HG03095 (cell line): ENCODE measurements around the gene CBX7.

Experiments used
- ATAC-seq: cut with Tn5 transposase; IDR thresholded peaks from one replicate; pipeline ENCODE4 v1.9.1; 2021; ENCODE audit warnings: moderate library complexity; ENCODE audit not compliant: unreplicated experiment

The CBX7 gene

GRCh38 chr22:39148026-39148726, 4.3 kb downstream of the CBX7 start:
- ATAC-seq: no peak

- no peak for ATAC-seq
Observed at GRCh38 chr22:39147335-39148025, 5.0 kb downstream of the CBX7 start.

- ATAC-seq: no peak
Observed at GRCh38 chr22:39146256-39147101, 6.0 kb downstream of the CBX7 start.

- no peak for ATAC-seq
Observed at GRCh38 chr22:39144101-39144767, 8.2 kb downstream of the CBX7 start.

GRCh38 chr22:39142088-39142680, 10.3 kb downstream of the CBX7 start:
- no peak for ATAC-seq

GRCh38 chr22:39139933-39140332, 12.5 kb downstream of the CBX7 start:
- ATAC-seq: no peak

GRCh38 chr22:39138357-39138997, 14.0 kb downstream of the CBX7 start:
- ATAC-seq: no peak

- no peak for ATAC-seq
Observed at GRCh38 chr22:39136317-39136716, 16.2 kb downstream of the CBX7 start.

GRCh38 chr22:39135092-39135896, 17.2 kb downstream of the CBX7 start:
- no peak for ATAC-seq

- no peak for ATAC-seq
Observed at GRCh38 chr22:39134366-39135091, 18.0 kb downstream of the CBX7 start.

GRCh38 chr22:39133871-39134270, 18.6 kb downstream of the CBX7 start:
- no peak for ATAC-seq

GRCh38 chr22:39132871-39133524, 19.5 kb downstream of the CBX7 start:
- no peak for ATAC-seq

GRCh38 chr22:39132281-39132680, 20.2 kb downstream of the CBX7 start:
- ATAC-seq: no peak

GRCh38 chr22:39130892-39131855, 21.3 kb downstream of the CBX7 start:
- no peak for ATAC-seq

- no peak for ATAC-seq
Observed at GRCh38 chr22:39130152-39130704, 22.3 kb downstream of the CBX7 start.

- no peak for ATAC-seq
Observed at GRCh38 chr22:39129746-39130145, 22.7 kb downstream of the CBX7 start.

- no peak for ATAC-seq
Observed at GRCh38 chr22:39129081-39129480, 23.4 kb downstream of the CBX7 start.
